Esophagus squamous epithelium (tissue), 4 donors: Measurements from ENCODE around the gene MRS2.

Experiments used
- CTCF ChIP-seq, 6 experiments: fragments of 450-650 bp in 4 of 6; fragments of 200-600 bp in 2 of 6; sonication (generic) in 2 of 6; IDR thresholded peaks; one replicate each; pipeline ENCODE4 v1.5.1; 2016 to 2019; ENCODE audit warnings: antibody characterized with exemption in 6 of 6, mild to moderate bottlenecking in 4 of 6, moderate library complexity in 4 of 6
- POLR2A ChIP-seq, 4 donors: fragments of 450-650 bp; IDR thresholded peaks; one replicate each; pipeline ENCODE4 v1.6.1; 2017; ENCODE audit warnings: antibody characterized with exemption in 4 of 4, mild to moderate bottlenecking in 4 of 4, moderate library complexity in 3 of 4

GRCh38 chr6:24448828-24449525, 46.2 kb downstream of the MRS2 start:
- TF ChIP-seq POLR2A (IDR thresholded peaks at IDR 0.05) (no peak), CTCF (IDR thresholded peaks at IDR 0.05) (no peak)
